Measurements from ENCODE around the gene CMIP.

GRCh38 chr16:81705261-81705660 lies 260.7 kb downstream of the CMIP start:
- TF ChIP-seq POLR2A (IDR thresholded peaks at IDR 0.05) (no peak), CTCF (IDR thresholded peaks at IDR 0.05) (no peak)

Data from esophagus squamous epithelium (tissue), 4 donors.